Measurements from ENCODE around the gene ABCA3.

DNA sequence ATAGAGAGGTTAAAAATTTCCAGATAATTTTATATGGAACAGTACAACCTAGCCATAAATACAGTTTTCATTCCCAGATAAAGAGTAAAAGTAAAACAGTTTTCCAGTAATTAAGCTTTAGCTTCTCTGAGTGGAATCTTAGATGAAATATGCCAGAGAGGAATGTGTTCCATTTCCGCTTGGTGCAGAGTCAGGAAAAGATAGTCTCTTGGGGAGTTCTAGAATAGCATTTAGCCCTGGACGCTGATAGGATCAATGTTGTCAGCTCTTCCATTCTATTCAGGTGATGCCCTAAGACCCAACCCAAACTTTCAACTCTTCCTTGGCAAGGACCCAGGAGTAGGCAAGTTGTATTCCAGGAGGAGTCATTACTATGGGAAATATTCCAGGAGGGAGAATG lies 30.9 kb upstream of the ABCA3 start:
- TF ChIP-seq, protein P1, sequence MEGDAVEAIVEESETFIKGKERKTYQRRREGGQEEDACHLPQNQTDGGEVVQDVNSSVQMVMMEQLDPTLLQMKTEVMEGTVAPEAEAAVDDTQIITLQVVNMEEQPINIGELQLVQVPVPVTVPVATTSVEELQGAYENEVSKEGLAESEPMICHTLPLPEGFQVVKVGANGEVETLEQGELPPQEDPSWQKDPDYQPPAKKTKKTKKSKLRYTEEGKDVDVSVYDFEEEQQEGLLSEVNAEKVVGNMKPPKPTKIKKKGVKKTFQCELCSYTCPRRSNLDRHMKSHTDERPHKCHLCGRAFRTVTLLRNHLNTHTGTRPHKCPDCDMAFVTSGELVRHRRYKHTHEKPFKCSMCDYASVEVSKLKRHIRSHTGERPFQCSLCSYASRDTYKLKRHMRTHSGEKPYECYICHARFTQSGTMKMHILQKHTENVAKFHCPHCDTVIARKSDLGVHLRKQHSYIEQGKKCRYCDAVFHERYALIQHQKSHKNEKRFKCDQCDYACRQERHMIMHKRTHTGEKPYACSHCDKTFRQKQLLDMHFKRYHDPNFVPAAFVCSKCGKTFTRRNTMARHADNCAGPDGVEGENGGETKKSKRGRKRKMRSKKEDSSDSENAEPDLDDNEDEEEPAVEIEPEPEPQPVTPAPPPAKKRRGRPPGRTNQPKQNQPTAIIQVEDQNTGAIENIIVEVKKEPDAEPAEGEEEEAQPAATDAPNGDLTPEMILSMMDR (IDR thresholded peaks at IDR 0.05; ENCODE audit: insufficient read depth, low read length): no peak
- TF ChIP-seq POLR2AphosphoS5 (IDR thresholded peaks at IDR 0.05; ENCODE audit: low read depth) (no peak), SPI1 (IDR thresholded peaks at IDR 0.05; ENCODE audit: borderline replicate concordance, low read depth) (no peak), GABPA (IDR thresholded peaks at IDR 0.05; ENCODE audit: low read depth) (no peak)
- TF ChIP-seq, protein P2, sequence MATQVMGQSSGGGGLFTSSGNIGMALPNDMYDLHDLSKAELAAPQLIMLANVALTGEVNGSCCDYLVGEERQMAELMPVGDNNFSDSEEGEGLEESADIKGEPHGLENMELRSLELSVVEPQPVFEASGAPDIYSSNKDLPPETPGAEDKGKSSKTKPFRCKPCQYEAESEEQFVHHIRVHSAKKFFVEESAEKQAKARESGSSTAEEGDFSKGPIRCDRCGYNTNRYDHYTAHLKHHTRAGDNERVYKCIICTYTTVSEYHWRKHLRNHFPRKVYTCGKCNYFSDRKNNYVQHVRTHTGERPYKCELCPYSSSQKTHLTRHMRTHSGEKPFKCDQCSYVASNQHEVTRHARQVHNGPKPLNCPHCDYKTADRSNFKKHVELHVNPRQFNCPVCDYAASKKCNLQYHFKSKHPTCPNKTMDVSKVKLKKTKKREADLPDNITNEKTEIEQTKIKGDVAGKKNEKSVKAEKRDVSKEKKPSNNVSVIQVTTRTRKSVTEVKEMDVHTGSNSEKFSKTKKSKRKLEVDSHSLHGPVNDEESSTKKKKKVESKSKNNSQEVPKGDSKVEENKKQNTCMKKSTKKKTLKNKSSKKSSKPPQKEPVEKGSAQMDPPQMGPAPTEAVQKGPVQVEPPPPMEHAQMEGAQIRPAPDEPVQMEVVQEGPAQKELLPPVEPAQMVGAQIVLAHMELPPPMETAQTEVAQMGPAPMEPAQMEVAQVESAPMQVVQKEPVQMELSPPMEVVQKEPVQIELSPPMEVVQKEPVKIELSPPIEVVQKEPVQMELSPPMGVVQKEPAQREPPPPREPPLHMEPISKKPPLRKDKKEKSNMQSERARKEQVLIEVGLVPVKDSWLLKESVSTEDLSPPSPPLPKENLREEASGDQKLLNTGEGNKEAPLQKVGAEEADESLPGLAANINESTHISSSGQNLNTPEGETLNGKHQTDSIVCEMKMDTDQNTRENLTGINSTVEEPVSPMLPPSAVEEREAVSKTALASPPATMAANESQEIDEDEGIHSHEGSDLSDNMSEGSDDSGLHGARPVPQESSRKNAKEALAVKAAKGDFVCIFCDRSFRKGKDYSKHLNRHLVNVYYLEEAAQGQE (IDR thresholded peaks at IDR 0.05; ENCODE audit: insufficient replicate concordance, low read depth): no peak
